CD4-positive, alpha-beta T cell treated with Interleukin-6 at 100 ng/mL for 8 hours (primary cell): ENCODE results near the gene CHST2.
"Not testable (repeated sequence)": the region's sequence is repeated elsewhere in the genome, so short reads cannot be mapped to it uniquely, and the experiment has no call there.

Experiments
- DNase-seq: peaks from one replicate; pipeline ENCODE4 v3.0.0-alpha.2; 2020; ENCODE audit warnings: mixed read lengths, low spot score

CHST2 gene

GRCh38 chr3:143119009-143119914 lies at the start of gene CHST2:
TSS of gene CHST2 (plus strand) at chr3:143119771. CDS start at chr3:143120817, 1,046 bp downstream.
- DNase-seq: peak; percentile 66

- no peak for DNase-seq
These were observed 48.5 kb upstream of the CHST2 start for GRCh38 chr3:143070977-143071551.

GRCh38 chr3:143071776-143072175 lies 47.8 kb upstream of the CHST2 start:
- no peak for DNase-seq

- DNase-seq: not testable (repeated sequence)
These were observed 47.1 kb upstream of the CHST2 start for GRCh38 chr3:143072298-143073020.

GRCh38 chr3:143073541-143073940 lies 46.0 kb upstream of the CHST2 start:
- DNase-seq: not testable (repeated sequence)

- not testable (repeated sequence) for DNase-seq
These were observed 45.6 kb upstream of the CHST2 start for GRCh38 chr3:143073983-143074382.

- DNase-seq: no peak
These were observed 40.7 kb upstream of the CHST2 start for GRCh38 chr3:143078883-143079282.

- no peak for DNase-seq
These were observed 39.4 kb upstream of the CHST2 start for GRCh38 chr3:143080196-143080595.

GRCh38 chr3:143081365-143081764 lies 38.2 kb upstream of the CHST2 start:
- no peak for DNase-seq

- DNase-seq: no peak
These were observed 37.5 kb upstream of the CHST2 start for GRCh38 chr3:143081844-143082778.

- no peak for DNase-seq
These were observed 35.8 kb upstream of the CHST2 start for GRCh38 chr3:143083781-143084180.

GRCh38 chr3:143084856-143085731 lies 34.5 kb upstream of the CHST2 start:
- DNase-seq: no peak

- no peak for DNase-seq
These were observed 30.7 kb upstream of the CHST2 start for GRCh38 chr3:143088835-143089234.

- no peak for DNase-seq
These were observed 29.6 kb upstream of the CHST2 start for GRCh38 chr3:143089965-143090364.

- no peak for DNase-seq
These were observed 29.1 kb upstream of the CHST2 start for GRCh38 chr3:143090486-143090885.

GRCh38 chr3:143090976-143091837 lies 28.4 kb upstream of the CHST2 start:
- DNase-seq: no peak

GRCh38 chr3:143092191-143092590 lies 27.4 kb upstream of the CHST2 start:
- DNase-seq: no peak

- no peak for DNase-seq
These were observed 23.8 kb upstream of the CHST2 start for GRCh38 chr3:143095813-143096212.

GRCh38 chr3:143098032-143098764 lies 21.4 kb upstream of the CHST2 start:
- DNase-seq: no peak
